Colonic mucosa (tissue), 4 donors: ENCODE measurements around the gene PKD1. TPM values are rescaled to one million over a fixed set of nuclear protein-coding genes. Genes with fewer than 3 reads are reported as not detected.

Experiments
- DNase-seq: peaks from one replicate; pipeline ENCODE4 v3.0.0-alpha.2; 2020
- H3K27ac ChIP-seq: fragments of 200-600 bp; one replicate; pipeline ENCODE4 v1.8.0; 2021
- H3K27me3 ChIP-seq: fragments of 200-600 bp; one replicate; pipeline ENCODE4 v1.8.0; 2021
- H3K36me3 ChIP-seq: fragments of 200-600 bp; one replicate; pipeline ENCODE4 v1.8.0; 2021
- H3K4me1 ChIP-seq: fragments of 200-600 bp; one replicate; pipeline ENCODE4 v1.8.0; 2021; ENCODE audit warnings: mild to moderate bottlenecking
- H3K4me3 ChIP-seq: fragments of 200-600 bp; one replicate; pipeline ENCODE4 v1.8.0; 2021
- H3K9ac ChIP-seq, 2 donors: one replicate each; pipeline ENCODE4 v1.7.0; 2013; ENCODE audit warnings: control low read depth in 2 of 2, low read depth in 2 of 2, low read length in 2 of 2
- H3K9me3 ChIP-seq: fragments of 200-600 bp; one replicate; pipeline ENCODE4 v1.8.0; 2021
- intact Hi-C: fragments of 100-400 bp; cut with DNase I; formaldehyde crosslinking; loops from one replicate; pipeline ENCODE4 v1.14.1; 2022
- total RNA-seq, 2 donors: library from RNA; stranded (reverse); fragmentation: NEBNext Ultra II Directional in 1 of 2; extraction: Animal tissue kit (Norgen Biotek cat#: 25700) in 1 of 2; gene quantifications; one replicate each; pipeline ENCODE4 v1.2.1, GENCODE V29; 2021
- TF ChIP-seq, protein P1 (sequence below): fragments of 200-600 bp; IDR thresholded peaks from one replicate; pipeline ENCODE4 v1.8.0; 2022; ENCODE audit warnings: antibody characterized with exemption, mild to moderate bottlenecking
- donor health status: healthy.
- donor health status: DM: no; HTN: no; CAD: no.
- donor health status: DM: no; HTN: no; CAD: no.

The PKD1 gene
- total RNA-seq, 2 donors from 2014 or later = 48.2 to 83.5 TPM

DNA sequence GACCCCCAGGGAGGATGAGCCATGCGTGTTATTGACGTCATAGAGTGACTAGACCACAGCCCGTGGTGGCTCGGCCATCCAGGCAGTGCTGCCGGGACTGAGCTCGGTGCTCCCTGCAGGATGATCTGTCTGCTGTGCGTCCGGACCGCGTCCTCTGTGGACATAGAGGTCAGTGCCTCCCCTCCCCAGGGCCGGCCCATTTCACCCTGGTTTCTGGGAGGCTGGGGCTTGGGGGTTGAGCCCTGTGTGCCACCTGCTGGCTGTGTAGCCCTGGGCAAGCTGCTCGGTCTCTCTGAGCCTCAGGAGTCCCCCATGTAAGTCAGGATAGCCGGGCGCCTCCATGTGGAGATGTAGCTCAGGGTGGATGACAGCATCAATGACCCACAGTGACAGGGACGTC is 79.6 kb downstream of the PKD1 start:
- Histone ChIP-seq H3K4me3 (no peak overlapping the region), H3K4me1 (peaks cover 9% of the 10 kb centered on the region), H3K27ac (no peak overlapping the region), H3K9ac (no peak overlapping the region), H3K27me3 (no peaks in the 10 kb centered on the region), H3K36me3 (peaks cover 6% of the 10 kb centered on the region), H3K9me3 (no peaks in the 10 kb centered on the region)
- DNase-seq = no peak
- TF ChIP-seq, protein P1, sequence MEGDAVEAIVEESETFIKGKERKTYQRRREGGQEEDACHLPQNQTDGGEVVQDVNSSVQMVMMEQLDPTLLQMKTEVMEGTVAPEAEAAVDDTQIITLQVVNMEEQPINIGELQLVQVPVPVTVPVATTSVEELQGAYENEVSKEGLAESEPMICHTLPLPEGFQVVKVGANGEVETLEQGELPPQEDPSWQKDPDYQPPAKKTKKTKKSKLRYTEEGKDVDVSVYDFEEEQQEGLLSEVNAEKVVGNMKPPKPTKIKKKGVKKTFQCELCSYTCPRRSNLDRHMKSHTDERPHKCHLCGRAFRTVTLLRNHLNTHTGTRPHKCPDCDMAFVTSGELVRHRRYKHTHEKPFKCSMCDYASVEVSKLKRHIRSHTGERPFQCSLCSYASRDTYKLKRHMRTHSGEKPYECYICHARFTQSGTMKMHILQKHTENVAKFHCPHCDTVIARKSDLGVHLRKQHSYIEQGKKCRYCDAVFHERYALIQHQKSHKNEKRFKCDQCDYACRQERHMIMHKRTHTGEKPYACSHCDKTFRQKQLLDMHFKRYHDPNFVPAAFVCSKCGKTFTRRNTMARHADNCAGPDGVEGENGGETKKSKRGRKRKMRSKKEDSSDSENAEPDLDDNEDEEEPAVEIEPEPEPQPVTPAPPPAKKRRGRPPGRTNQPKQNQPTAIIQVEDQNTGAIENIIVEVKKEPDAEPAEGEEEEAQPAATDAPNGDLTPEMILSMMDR = no peak
- intact Hi-C loops = no loop called here

- peak overlapping the region; percentile 55 for H3K27ac ChIP-seq
- H3K9ac ChIP-seq = peak overlapping the region; percentile 58 to 61
- no peaks in the 10 kb centered on the region for H3K27me3 ChIP-seq
- intact Hi-C loops = no loop called here
- peaks cover 6% of the 10 kb centered on the region for H3K36me3 ChIP-seq
- peak; percentile 91 for DNase-seq
- H3K4me1 ChIP-seq = peaks cover 9% of the 10 kb centered on the region
- H3K4me3 ChIP-seq = no peak overlapping the region
- TF ChIP-seq, protein P1 = no peak
- H3K9me3 ChIP-seq = no peaks in the 10 kb centered on the region
Measured at GRCh38 chr16:2054543-2055245, 81.0 kb downstream of the PKD1 start.

DNA sequence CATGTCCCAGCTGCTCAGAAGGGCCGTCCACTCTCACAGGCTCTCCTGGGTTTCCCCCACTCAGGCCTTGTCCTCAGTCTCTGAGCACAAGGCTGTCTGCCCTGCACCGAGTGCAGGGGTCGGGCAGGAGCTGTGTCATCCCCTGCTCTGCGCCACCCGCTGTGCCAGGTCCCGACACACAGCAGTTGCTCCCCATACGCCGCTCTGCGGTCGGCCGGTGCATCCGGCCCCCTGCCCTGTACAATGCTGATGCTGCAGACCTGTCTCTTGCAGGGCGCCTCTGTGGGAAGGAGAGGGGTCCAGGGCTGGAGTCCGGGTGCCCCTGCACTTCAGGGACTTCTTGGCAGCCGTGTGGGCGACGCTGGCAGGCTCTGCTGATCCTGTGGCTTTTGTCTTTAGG is 81.8 kb downstream of the PKD1 start:
- Histone ChIP-seq H3K9me3 (no peaks in the 10 kb centered on the region), H3K4me3 (no peak overlapping the region), H3K27me3 (no peaks in the 10 kb centered on the region), H3K9ac (peak overlapping the region; percentile 58 to 61), H3K4me1 (peaks cover 11% of the 10 kb centered on the region), H3K36me3 (peaks cover 6% of the 10 kb centered on the region), H3K27ac (no peak overlapping the region)
- intact Hi-C loops = no loop called here
- no peak for DNase-seq
- TF ChIP-seq, protein P1 = no peak

- Histone ChIP-seq H3K9me3 (no peaks in the 10 kb centered on the region), H3K4me3 (no peak overlapping the region), H3K27me3 (no peaks in the 10 kb centered on the region), H3K27ac (no peak overlapping the region), H3K36me3 (peaks cover 6% of the 10 kb centered on the region), H3K4me1 (peaks cover 17% of the 10 kb centered on the region), H3K9ac (no peak overlapping the region)
- TF ChIP-seq, protein P1 = no peak
- DNase-seq = no peak
- intact Hi-C loops = no loop called here
Measured at GRCh38 chr16:2053211-2053610, 82.5 kb downstream of the PKD1 start.

GRCh38 chr16:2048116-2048543 is 87.6 kb downstream of the PKD1 start:
- Histone ChIP-seq H3K9me3 (no peaks in the 10 kb centered on the region), H3K36me3 (no peaks in the 10 kb centered on the region), H3K4me3 (peak overlapping the region; percentile 97), H3K27me3 (no peaks in the 10 kb centered on the region), H3K9ac (peak overlapping the region; percentile 80 to 82), H3K4me1 (peaks cover 34% of the 10 kb centered on the region), H3K27ac (peak overlapping the region; percentile 77)
- peak; percentile 52 for DNase-seq
- TF ChIP-seq, protein P1 = no peak
- intact Hi-C loops = no loop called here
